Limb (tissue), 2 donors: ENCODE data around the gene CFAP298.
"Not testable (repeated sequence)": the region's sequence is repeated elsewhere in the genome, so short reads cannot be mapped to it uniquely, and the experiment has no call there.

ENCODE experiments used
- DNase-seq, 2 donors: peaks; one replicate each; pipeline ENCODE4 v3.0.0-alpha.2; 2016; ENCODE audit errors: extremely low spot score in 2 of 2

CFAP298 gene

DNA sequence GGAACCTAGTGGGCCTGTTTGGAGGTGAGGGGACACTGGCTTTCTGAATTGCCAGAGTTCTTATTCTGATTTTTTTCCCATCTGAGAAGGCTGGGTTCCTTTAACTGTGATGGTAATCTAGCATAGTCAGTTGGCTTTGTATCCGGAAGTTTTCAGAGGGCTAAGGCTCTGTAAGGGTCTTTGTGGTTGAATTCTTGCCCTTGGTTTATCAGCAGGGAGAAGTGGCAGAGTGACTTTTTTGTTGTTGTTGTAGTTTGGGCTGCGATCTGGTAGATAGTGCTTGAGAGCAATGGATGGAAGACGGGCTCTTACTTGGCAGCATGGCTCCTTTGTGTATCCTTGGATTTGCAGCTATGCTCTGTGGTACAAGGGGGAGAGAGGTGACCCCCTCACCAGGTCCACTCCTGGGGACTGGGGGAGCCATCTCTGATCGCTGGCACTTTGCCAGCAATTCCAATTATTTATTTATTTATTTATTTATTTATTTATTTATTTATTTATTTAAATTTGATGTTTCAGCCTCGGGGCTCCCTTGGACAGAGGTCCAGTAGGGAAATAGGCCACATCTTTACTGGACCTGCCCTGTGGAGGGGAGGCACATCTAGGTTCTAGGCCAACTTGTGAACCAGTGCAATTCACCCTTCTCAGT is 45.3 kb downstream of the CFAP298 start:
- DNase-seq, result no peak

GRCh38 chr21:32565856-32566465 is 46.2 kb downstream of the CFAP298 start:
- no peak for DNase-seq

DNA sequence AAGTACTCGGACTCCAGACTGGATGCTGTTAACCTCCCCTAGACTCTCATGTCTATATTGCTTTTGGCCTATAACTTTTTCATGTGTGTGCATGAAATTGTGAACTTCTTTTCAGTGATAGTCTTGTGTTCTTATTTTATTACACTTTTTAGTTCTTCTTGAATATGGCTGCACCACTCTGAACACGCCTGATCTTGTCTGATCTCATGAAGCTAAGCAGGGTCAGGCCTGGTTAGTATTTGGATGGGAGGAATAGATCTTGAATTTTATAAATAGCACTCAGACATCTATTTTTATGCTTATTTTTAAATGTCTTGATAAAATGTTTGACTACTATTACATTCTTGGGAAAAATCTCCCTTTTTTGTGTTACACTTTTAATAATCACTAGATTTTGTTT is 49.3 kb downstream of the CFAP298 start:
- no peak for DNase-seq

DNA sequence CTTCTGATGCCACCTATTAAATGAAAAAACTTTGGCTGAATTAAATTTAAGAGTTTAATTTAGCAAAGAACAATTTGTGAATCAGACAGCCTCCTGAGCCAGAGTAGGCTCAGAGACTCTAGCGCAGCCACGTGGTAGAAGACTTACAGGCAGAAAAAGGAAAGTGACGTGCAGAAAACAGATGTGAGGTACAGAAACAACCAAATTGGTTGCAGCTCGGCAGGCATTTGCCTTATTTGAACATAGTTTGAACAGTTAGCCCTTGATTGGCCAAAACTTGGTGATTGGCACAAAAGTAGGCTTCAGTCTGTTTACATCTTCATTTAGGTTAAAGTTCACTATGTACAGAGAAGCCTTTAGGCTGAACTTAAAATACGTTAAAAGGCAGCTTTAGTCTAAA is 49.8 kb downstream of the CFAP298 start:
- DNase-seq, result peak in 1 of 2 donors; percentile 40

DNA sequence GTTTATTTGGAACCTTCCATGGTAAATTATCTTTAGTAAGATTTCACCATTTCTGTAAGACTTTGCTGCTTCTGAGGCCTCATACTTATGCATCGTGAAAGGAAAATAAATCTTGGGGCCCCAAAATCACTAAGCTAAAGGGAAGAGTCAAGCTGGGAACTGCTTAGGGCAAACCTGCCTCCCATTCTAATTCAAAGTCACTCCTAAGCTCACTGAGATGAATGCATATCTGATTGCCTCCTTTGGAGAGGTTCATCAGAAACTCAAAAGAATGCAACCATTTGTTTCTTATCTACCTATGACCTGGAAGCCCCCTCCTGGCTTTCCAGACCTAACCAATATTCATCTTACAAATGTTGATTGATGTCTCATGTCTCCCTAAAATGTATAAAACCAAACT is 50.7 kb downstream of the CFAP298 start:
- not testable (repeated sequence) for DNase-seq

DNA sequence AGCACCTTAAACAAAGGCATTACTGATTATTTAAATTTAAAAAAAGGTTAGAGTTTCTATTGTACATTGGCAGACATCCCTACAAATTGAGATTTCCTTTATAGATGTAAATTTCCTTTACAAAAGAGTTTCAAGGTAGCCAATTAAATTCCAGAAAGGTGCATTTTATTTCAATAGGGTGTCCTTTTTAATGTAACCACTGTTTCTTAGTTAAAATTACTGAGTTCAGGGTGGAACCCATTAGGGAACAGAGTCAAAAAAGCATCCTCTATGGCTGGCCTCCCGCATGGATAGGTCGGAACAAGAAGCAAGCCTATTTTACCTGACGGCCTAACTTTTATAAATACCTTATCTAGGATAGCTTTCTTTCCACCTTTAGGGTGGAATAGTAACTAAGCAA is 51.3 kb downstream of the CFAP298 start:
- DNase-seq, result no peak

DNA sequence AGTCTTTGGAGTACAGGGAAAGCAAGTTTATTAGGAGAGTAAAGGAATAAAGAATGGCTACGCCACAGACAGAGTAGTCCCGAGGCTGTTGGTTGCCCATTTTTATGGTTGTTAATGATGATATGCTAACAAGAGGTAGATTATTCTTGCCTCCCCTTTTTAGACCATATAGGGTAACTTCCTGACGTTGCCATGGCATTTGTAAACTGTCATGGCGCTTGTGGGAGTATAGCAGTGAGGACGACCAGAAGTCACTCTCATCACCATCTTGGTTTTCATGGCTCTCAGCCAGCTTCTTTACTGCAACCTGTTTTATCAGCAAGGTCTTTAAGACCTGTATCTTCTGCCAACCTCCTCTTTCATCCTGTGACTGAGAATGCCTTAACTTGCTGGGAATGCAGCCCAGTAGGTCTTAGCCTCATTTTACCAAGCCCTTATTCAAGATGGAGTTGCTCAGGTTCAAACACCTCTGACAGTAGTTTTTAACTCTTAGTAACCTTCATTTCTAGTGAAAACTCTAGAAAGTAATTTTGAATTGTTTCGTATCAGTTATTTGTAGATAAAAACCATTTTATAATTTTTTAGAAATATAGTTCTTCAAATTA is 53.1 kb downstream of the CFAP298 start:
- DNase-seq, result no peak

- DNase-seq, result no peak
Measured at GRCh38 chr21:32558106-32558505, 54.1 kb downstream of the CFAP298 start.

GRCh38 chr21:32554832-32555638 is 57.1 kb downstream of the CFAP298 start:
- DNase-seq, result no peak

DNA sequence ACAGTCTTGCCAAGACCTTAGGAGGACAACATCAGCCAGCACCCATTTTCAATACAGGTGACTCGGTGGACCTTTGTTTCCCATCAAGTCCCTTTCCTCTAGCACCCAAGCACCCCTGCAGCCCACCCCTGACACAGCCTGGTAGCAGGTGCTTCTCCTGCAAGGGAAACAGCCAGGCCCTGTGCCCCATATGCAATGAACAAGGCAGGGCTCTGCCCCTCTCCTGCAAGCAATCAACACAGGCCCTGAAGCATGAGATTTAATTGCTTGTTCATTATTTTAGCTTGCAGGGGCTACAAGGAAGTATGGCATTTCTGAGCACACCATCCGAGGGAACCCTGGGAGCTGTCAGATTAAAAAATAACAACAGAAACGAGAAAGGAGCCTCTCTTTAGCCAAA is 62.3 kb downstream of the CFAP298 start:
- no peak for DNase-seq

DNA sequence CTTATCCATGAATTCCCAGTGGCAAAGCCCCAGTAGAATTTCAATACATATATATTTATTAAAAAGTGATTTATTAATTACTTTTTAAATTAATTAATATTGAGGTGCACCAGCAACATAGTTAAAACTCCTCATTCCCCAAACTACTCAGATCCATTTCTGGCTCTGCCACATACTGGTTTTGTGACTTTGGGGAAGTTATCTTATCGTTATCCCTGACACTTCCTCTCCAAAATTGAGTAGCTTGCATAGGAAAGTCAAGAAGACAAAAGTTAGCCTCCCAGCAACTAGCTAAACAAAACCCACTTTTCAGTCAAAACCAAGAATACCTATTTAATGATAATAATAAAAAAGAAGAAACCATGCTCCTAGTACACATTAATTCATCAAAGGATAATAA is 62.7 kb downstream of the CFAP298 start:
- no peak for DNase-seq
